MCF 10A (cell line): ENCODE data around the gene PCNX2. TPM values are rescaled to one million over a fixed set of nuclear protein-coding genes. Genes with fewer than 3 reads are reported as not detected.
A peak's percentile ranks its signal among the peaks of the same experiment; 100 is the strongest.

ENCODE experiments used
- BruUV-seq: library from RNA; stranded (reverse); fragments of 400-500 nt; replicated peaks from 2 replicates; lab custom pipeline; 2021; lab: Mats Ljungman, UMichigan
- CTCF ChIA-PET: fragments of 300-600 bp; sonication (Branson Sonifier 250); formaldehyde crosslinking; extraction: SDS; loops from one replicate; lab custom pipeline; 2021; ENCODE audit warnings: antibody characterized with exemption, inconsistent platforms; lab: Yijun Ruan, JAX
- POLR2A ChIA-PET: fragments of 300-600, 350-650 bp; sonication (Branson Sonifier 250); formaldehyde crosslinking; extraction: SDS; loops from one replicate; lab custom pipeline; 2020; ENCODE audit warnings: antibody characterized with exemption, inconsistent platforms; lab: Yijun Ruan, JAX
- DNase-seq: peaks from one replicate; pipeline ENCODE4 v3.0.0-alpha.2; 2018; ENCODE audit not compliant: unreplicated experiment
- H3K27ac Mint-ChIP-seq: one replicate; pipeline ENCODE4 v1.8.0; 2022; ENCODE audit warnings: mild to moderate bottlenecking, low read depth, mixed read lengths; ENCODE audit not compliant: unreplicated experiment
- H3K27me3 Mint-ChIP-seq: one replicate; pipeline ENCODE4 v1.8.0; 2022; ENCODE audit warnings: mixed read lengths; ENCODE audit not compliant: insufficient read depth, unreplicated experiment
- H3K36me3 Mint-ChIP-seq: one replicate; pipeline ENCODE4 v1.8.0; 2022; ENCODE audit warnings: mild to moderate bottlenecking, moderate library complexity, mixed read lengths; ENCODE audit not compliant: insufficient read depth, unreplicated experiment
- H3K4me1 Mint-ChIP-seq: one replicate; pipeline ENCODE4 v1.8.0; 2022; ENCODE audit warnings: mixed read lengths; ENCODE audit not compliant: insufficient read depth, unreplicated experiment
- H3K4me3 Mint-ChIP-seq: one replicate; pipeline ENCODE4 v1.8.0; 2022; ENCODE audit warnings: mild to moderate bottlenecking, moderate library complexity, mixed read lengths; ENCODE audit not compliant: unreplicated experiment
- H3K9me3 Mint-ChIP-seq: one replicate; pipeline ENCODE4 v1.8.0; 2022; ENCODE audit warnings: mixed read lengths; ENCODE audit not compliant: unreplicated experiment
- intact Hi-C: fragments of 100-400 bp; cut with micrococcal nuclease; formaldehyde crosslinking; loops from 2 replicates; pipeline ENCODE4 v1.14.1; 2022
- total RNA-seq: library from RNA; stranded (reverse); gene quantifications from 2 replicates; pipeline ENCODE4 v1.2.3, GENCODE V29; 2022
- TF ChIP-seq, protein P1 (sequence below): fragments of 200-600 bp; IDR thresholded peaks from one replicate; pipeline ENCODE4 v1.8.0; 2022; ENCODE audit warnings: antibody characterized with exemption, mild to moderate bottlenecking; ENCODE audit not compliant: unreplicated experiment

Gene PCNX2
- total RNA-seq, 1 experiment from 2014 or later = 80.5 TPM

DNA sequence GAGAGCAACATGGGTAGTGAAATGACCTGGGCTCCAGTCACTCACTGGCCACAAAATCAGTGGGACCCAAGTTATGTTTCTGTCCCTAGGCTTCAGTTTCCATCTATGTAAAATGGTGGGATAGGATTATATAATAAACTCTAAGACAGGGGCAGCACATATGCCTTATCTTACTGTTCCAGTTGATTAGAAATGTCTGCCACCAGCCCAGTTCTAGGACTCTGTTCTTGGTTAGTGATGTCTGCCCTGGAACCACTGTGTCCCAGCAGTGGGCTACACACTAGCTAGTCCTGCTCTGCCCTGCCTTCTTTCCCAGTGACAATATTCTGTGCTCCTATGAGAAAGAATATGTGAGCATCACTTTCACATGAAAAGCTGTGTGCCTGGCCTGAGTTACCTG, 138.3 kb downstream of the PCNX2 start:
- ChIA-PET CTCF (no interaction called here), POLR2A (no interaction called here)
- no peak overlapping the region for H3K4me3 Mint-ChIP-seq
- intact Hi-C loops = no loop called here
- peaks cover 55% of the 10 kb centered on the region for H3K36me3 Mint-ChIP-seq
- H3K4me1 Mint-ChIP-seq = no peaks in the 10 kb centered on the region
- H3K27ac Mint-ChIP-seq = peak overlapping the region; percentile 21
- no peaks in the 10 kb centered on the region for H3K27me3 Mint-ChIP-seq
- no peaks in the 10 kb centered on the region for H3K9me3 Mint-ChIP-seq
- no TSS peak for BruUV-seq
- no peak for DNase-seq
- TF ChIP-seq, protein P1, sequence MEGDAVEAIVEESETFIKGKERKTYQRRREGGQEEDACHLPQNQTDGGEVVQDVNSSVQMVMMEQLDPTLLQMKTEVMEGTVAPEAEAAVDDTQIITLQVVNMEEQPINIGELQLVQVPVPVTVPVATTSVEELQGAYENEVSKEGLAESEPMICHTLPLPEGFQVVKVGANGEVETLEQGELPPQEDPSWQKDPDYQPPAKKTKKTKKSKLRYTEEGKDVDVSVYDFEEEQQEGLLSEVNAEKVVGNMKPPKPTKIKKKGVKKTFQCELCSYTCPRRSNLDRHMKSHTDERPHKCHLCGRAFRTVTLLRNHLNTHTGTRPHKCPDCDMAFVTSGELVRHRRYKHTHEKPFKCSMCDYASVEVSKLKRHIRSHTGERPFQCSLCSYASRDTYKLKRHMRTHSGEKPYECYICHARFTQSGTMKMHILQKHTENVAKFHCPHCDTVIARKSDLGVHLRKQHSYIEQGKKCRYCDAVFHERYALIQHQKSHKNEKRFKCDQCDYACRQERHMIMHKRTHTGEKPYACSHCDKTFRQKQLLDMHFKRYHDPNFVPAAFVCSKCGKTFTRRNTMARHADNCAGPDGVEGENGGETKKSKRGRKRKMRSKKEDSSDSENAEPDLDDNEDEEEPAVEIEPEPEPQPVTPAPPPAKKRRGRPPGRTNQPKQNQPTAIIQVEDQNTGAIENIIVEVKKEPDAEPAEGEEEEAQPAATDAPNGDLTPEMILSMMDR = no peak

DNA sequence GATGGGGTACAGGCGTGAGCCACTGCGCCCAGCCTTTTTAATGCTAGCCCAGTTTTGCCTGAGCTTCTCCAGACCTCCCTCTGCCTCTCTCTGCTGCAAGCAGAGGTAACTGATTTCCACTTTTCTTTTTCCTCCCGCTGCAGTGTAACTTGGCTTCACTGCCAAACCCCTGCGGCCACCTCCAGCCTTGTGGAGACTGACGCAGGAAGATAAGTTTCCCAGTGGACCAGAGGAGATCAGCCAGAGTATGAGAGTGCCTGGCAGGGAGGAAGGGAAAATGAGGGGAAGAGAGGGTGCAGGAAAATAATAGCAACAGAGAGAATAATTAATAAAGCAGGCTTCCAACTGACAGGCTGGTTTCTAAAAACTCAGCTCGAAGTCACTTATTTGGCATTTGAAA, 143.7 kb downstream of the PCNX2 start:
- POLR2A ChIA-PET = interaction anchor here (0.6 to 1.2 kb wide), 2 partner anchors 10 to 15 kb away, joined by 3 read pairs; no protein-coding TSS in a partner anchor
- DNase-seq = no peak
- Mint-ChIP-seq H3K4me1 (no peaks in the 10 kb centered on the region), H3K27me3 (no peaks in the 10 kb centered on the region), H3K9me3 (no peaks in the 10 kb centered on the region), H3K4me3 (no peak overlapping the region), H3K36me3 (peaks cover 49% of the 10 kb centered on the region), H3K27ac (peak overlapping the region; percentile 49)
- intact Hi-C loops = no loop called here
- CTCF ChIA-PET = interaction anchor here (1.5 kb wide), 1 partner anchor 17 kb away, joined by 3 read pairs; no protein-coding TSS in a partner anchor
- BruUV-seq = no TSS peak
- TF ChIP-seq, protein P1 = no peak

DNA sequence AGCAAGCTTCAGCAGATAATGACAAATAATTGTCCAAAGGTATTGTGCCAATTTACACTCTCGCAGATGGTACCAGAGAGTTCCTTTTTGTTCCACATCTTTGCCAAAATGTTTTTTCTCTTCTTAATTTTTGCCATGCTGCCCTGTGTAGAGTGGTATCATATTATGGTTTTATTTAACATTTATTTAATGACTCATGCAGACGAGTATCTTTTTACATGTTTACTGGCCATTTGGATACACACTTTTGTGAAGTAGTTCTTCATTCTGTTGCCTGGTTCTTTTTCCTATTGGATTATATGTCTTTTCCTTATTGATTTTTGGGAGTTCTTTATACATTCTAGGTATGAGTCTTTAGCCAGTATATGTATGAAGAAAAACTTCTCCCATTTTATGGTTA, 151.1 kb downstream of the PCNX2 start:
- no peak for DNase-seq
- no TSS peak for BruUV-seq
- Mint-ChIP-seq H3K27ac (no peak overlapping the region), H3K36me3 (peaks cover 27% of the 10 kb centered on the region), H3K4me1 (no peaks in the 10 kb centered on the region), H3K27me3 (no peaks in the 10 kb centered on the region), H3K4me3 (no peak overlapping the region), H3K9me3 (no peaks in the 10 kb centered on the region)
- POLR2A ChIA-PET = interaction anchor here (0.7 to 1.5 kb wide), 3 partner anchors 15 to 1952 kb away, joined by 3 read pairs; no protein-coding TSS in a partner anchor
- intact Hi-C loops = no loop called here
- CTCF ChIA-PET = no interaction called here
- TF ChIP-seq, protein P1 = no peak

DNA sequence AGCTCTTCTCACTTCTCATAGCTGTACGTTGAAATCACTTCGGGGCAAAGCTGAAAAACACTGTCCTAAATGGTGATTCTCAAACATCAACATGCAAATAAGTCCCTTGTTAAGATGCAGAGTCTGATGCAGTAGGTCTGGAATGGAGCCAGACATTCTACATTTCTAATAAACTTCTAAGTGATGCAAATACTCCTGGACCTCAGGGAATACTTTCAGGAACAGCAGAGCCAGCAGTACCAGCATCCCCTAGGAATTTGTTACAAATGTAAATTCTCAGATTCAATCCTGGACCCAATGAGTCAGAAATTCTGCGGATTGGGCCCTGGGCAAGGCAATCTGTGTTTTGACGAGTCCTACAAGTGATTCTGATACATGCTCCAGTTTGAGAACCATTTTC, 152.3 kb downstream of the PCNX2 start:
- Mint-ChIP-seq H3K4me3 (no peak overlapping the region), H3K27ac (no peak overlapping the region), H3K9me3 (no peaks in the 10 kb centered on the region), H3K36me3 (peaks cover 28% of the 10 kb centered on the region), H3K4me1 (no peaks in the 10 kb centered on the region), H3K27me3 (no peaks in the 10 kb centered on the region)
- TF ChIP-seq, protein P1 = no peak
- ChIA-PET CTCF (interaction anchor here (0.7 kb wide), 1 partner anchor 22 kb away, joined by 4 read pairs; no protein-coding TSS in a partner anchor), POLR2A (interaction anchor here (0.6 to 1.6 kb wide), 3 partner anchors 15 to 112 kb away, joined by 3 to 10 read pairs (median 3); no protein-coding TSS in a partner anchor)
- intact Hi-C loops = no loop called here
- no peak for DNase-seq
- no TSS peak for BruUV-seq
